Ovary (tissue), 9 donors: ENCODE measurements around the gene BRINP3. TPM values are rescaled to one million over a fixed set of nuclear protein-coding genes. Genes with fewer than 3 reads are reported as not detected.

Experiments
- DNase-seq, 5 donors: peaks; one replicate each; pipeline ENCODE4 v3.0.0-alpha.2; 2019 to 2020
- H3K27ac ChIP-seq, 2 donors: fragments of 200-600 bp; one replicate each; pipeline versions ENCODE4 v1.5.1 to v1.8.0; 2019 to 2022
- H3K27me3 ChIP-seq: fragments of 200-600 bp; one replicate; pipeline ENCODE4 v1.8.0; 2022
- H3K36me3 ChIP-seq: fragments of 200-600 bp; sonication (generic); one replicate; pipeline ENCODE4 v1.5.1; 2019
- H3K4me1 ChIP-seq: one replicate; pipeline ENCODE4 v1.8.1; 2013; ENCODE audit warnings: mild to moderate bottlenecking, moderate library complexity; ENCODE audit not compliant: insufficient read depth
- H3K4me3 ChIP-seq: fragments of 200-600 bp; sonication (generic); one replicate; pipeline ENCODE4 v1.5.1; 2017
- H3K9me3 ChIP-seq, 2 donors: fragments of 200-600 bp in 1 of 2; sonication (generic) in 1 of 2; one replicate each; pipeline versions ENCODE4 v1.5.1 to v1.8.1; 2013 to 2019; ENCODE audit warnings: mild to moderate bottlenecking in 1 of 2, moderate library complexity in 1 of 2
- CTCF ChIP-seq, 3 donors: fragments of 450-650 bp in 2 of 3; fragments of 200-600 bp in 1 of 3; IDR thresholded peaks; one replicate each; pipeline versions ENCODE4 v1.5.1 to v1.8.0; 2016 to 2022; ENCODE audit warnings: antibody characterized with exemption in 3 of 3, mild to moderate bottlenecking in 1 of 3
- EP300 ChIP-seq: sonication (generic); formaldehyde crosslinking; IDR thresholded peaks from one replicate; pipeline ENCODE4 v1.6.1; 2017; ENCODE audit warnings: antibody characterized with exemption
- POLR2A ChIP-seq: fragments of 450-650 bp; IDR thresholded peaks from one replicate; pipeline ENCODE4 v1.6.1; 2017; ENCODE audit warnings: antibody characterized with exemption, mild to moderate bottlenecking, moderate library complexity
- WGBS, 3 donors: extraction: QIAGEN DNeasy Blood & Tissue Kit in 1 of 3; methylation state at CpG; one replicate each; pipeline versions ENCODE4 v1.1.5 to v1.1.7; 2013 to 2017; 5-methylcytosine and 5-hydroxymethylcytosine counted together
- intact Hi-C, 4 donors: fragments of 100-400 bp; cut with DNase I; formaldehyde crosslinking; loops; one replicate each; pipeline versions ENCODE4 v1.11.0 to v1.15.1; 2022 to 2023
- polyA plus RNA-seq, 2 donors: library from polyadenylated mRNA; stranded (reverse); fragments of 200-250 nt in 1 of 2; fragments of 350-450 nt in 1 of 2; fragmentation: Illumina TruSeq in 1 of 2; extraction: RNeasy Lipid Tissue Mini Kit (QIAGEN cat#74804) in 1 of 2; gene quantifications; one replicate each; pipeline ENCODE4 v1.2.3, GENCODE V29; 2013 to 2014
- total RNA-seq, 7 donors: library from RNA; depleted of rRNA in 2 of 7; stranded (reverse); fragments of >200 nt in 2 of 7; fragmentation: NEBNext Ultra II Directional in 3 of 7; extraction: Animal tissue kit (Norgen Biotek cat#: 25700) in 3 of 7; gene quantifications; one replicate each; pipeline versions ENCODE4 v1.1.0 to v1.2.4, GENCODE V29; 2016 to 2023
- donor health status: DM: no; HTN: no; CAD: no; lungs with moderate emphysema.
- donor health status: DM: no; HTN: no; CAD: no.
- donor health status: Bipolar disorder and iron deficiency.
- donor health status: DM: yes; HTN: yes; CAD: no.
- donor health status: DM: no; HTN: no; CAD: no.
- donor health status: DM: yes; HTN: yes; CAD: no.

BRINP3 gene
- total and polyA plus RNA-seq, 9 donors = 0.08 to 0.52 (median 0.23) TPM; not detected in 5

DNA sequence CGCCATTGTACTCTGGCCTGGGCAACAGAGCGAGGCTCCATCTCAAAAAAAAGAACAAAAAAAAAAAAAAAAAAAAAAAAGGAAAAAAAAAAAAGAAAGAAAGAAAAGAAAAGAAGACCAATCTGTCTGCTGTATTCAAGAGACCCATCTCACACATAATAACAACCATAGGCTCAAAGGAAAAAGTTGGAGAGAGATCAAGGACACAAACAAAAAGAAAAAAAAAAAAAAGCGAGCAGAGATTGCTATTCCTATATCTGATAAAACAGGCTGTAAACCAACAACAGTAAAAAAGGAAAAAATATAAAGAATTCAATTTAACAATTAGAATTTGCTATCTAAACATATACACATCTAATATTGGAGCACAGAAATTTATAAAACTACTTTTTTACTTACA is 150.4 kb downstream of the BRINP3 start:
- DNase-seq = no peak
- Histone ChIP-seq H3K9me3 (no peaks in the 10 kb centered on the region), H3K27ac (no peak overlapping the region), H3K36me3 (no peaks in the 10 kb centered on the region), H3K27me3 (no peaks in the 10 kb centered on the region), H3K4me1 (no peaks in the 10 kb centered on the region), H3K4me3 (no peak overlapping the region)
- TF ChIP-seq EP300 (no peak), POLR2A (no peak), CTCF (IDR thresholded peaks at IDR 0.05) (no peak)
- 89 to 94% (median 94%) methylated on average over 3 of the region's 3 CpGs for WGBS, 3 donors
- intact Hi-C loops = no loop called here

DNA sequence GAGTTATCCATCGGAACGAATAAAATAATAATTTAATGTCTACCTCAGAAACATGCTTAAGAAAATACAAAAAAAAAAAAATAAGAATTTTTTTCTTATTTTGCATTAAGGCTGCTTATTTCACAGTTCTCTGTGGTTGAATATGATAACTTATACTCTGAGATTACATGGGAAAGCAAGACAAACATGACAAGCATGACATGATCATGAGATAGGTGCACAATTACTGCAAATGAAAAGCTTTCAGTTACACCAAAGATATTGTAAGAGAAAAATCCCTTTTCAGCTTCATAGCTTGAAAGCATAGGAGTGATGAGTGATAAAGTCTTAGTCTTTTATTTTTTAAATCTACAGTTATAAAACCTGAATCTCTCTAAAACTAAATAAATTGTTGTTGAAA is 154.1 kb downstream of the BRINP3 start:
- H3K9me3 ChIP-seq = no peaks in the 10 kb centered on the region
- H3K36me3 ChIP-seq = no peaks in the 10 kb centered on the region
- H3K4me3 ChIP-seq = no peak overlapping the region
- no peaks in the 10 kb centered on the region for H3K27me3 ChIP-seq
- no peaks in the 10 kb centered on the region for H3K4me1 ChIP-seq
- WGBS, 3 donors = 73 to 82% (median 80%) methylated on average over 2 of the region's 2 CpGs
- TF ChIP-seq CTCF (IDR thresholded peaks at IDR 0.05) (no peak), POLR2A (no peak), EP300 (no peak)
- intact Hi-C loops = no loop called here
- no peak overlapping the region for H3K27ac ChIP-seq
- DNase-seq = no peak

GRCh38 chr1:190322274-190322673 is 155.4 kb downstream of the BRINP3 start:
- DNase-seq = no peak
- intact Hi-C loops = no loop called here
- Histone ChIP-seq H3K27ac (no peak overlapping the region), H3K36me3 (no peaks in the 10 kb centered on the region), H3K4me3 (no peak overlapping the region), H3K27me3 (no peaks in the 10 kb centered on the region), H3K9me3 (no peaks in the 10 kb centered on the region), H3K4me1 (no peaks in the 10 kb centered on the region)
- TF ChIP-seq CTCF (IDR thresholded peaks at IDR 0.05) = no peak
- TF ChIP-seq EP300 = no peak
- TF ChIP-seq POLR2A = no peak
- 90 to 93% (median 91%) methylated on average over 6 of the region's 6 CpGs for WGBS, 3 donors

DNA sequence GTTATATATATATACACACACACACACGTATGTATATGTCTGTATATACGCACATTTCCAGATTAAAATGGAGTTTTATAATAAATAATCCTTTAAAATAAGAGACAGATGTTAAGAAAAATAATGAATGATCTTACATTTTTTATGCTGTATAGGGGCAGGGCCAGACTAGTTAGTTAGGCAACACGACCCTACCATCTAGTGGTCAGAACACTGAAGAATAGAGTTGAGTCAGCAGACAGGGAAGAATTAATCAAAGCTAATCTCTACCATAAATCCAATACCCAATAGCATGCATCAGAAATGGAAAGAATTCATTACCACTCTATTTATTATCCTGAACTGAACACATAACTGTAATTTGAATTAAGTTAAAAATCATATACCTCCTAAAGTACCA is 156.7 kb downstream of the BRINP3 start:
- Histone ChIP-seq H3K9me3 (no peaks in the 10 kb centered on the region), H3K4me3 (no peak overlapping the region), H3K27ac (no peak overlapping the region), H3K27me3 (no peaks in the 10 kb centered on the region), H3K4me1 (no peaks in the 10 kb centered on the region), H3K36me3 (no peaks in the 10 kb centered on the region)
- intact Hi-C loops = no loop called here
- DNase-seq = no peak
- no peak for TF ChIP-seq EP300
- TF ChIP-seq POLR2A = no peak
- TF ChIP-seq CTCF (IDR thresholded peaks at IDR 0.05) = no peak
- 68 to 72% (median 68%) methylated on average over 3 of the region's 3 CpGs for WGBS, 3 donors

GRCh38 chr1:190312763-190313162 is 164.9 kb downstream of the BRINP3 start:
- Histone ChIP-seq H3K27me3 (no peaks in the 10 kb centered on the region), H3K27ac (no peak overlapping the region), H3K36me3 (no peaks in the 10 kb centered on the region), H3K4me1 (no peaks in the 10 kb centered on the region), H3K9me3 (no peaks in the 10 kb centered on the region), H3K4me3 (no peak overlapping the region)
- intact Hi-C loops = no loop called here
- no peak for DNase-seq
- TF ChIP-seq POLR2A (no peak), EP300 (no peak), CTCF (IDR thresholded peaks at IDR 0.05) (no peak)
- WGBS, 3 donors = 76 to 85% (median 78%) methylated on average over 1 of the region's 1 CpG
